Sigmoid colon (tissue), 4 donors: ENCODE results near the gene TAF10.

Source experiments
- EP300 ChIP-seq, 4 donors: sonication (generic); formaldehyde crosslinking; IDR thresholded peaks; one replicate each; pipeline ENCODE4 v1.6.1; 2017; ENCODE audit warnings: antibody characterized with exemption in 4 of 4
- POLR2A ChIP-seq, 2 donors: fragments of 450-650 bp; IDR thresholded peaks; one replicate each; pipeline ENCODE4 v1.6.1; 2016; ENCODE audit warnings: antibody characterized with exemption in 2 of 2, mild to moderate bottlenecking in 2 of 2, moderate library complexity in 2 of 2
- TF ChIP-seq, protein P1 (sequence below), 4 experiments: fragments of 450-650 bp in 3 of 4; fragments of 200-600 bp in 1 of 4; IDR thresholded peaks; one replicate each; pipeline ENCODE4 v1.5.1; 2016 to 2019; ENCODE audit warnings: antibody characterized with exemption in 4 of 4, mild to moderate bottlenecking in 3 of 4, moderate library complexity in 2 of 4

DNA sequence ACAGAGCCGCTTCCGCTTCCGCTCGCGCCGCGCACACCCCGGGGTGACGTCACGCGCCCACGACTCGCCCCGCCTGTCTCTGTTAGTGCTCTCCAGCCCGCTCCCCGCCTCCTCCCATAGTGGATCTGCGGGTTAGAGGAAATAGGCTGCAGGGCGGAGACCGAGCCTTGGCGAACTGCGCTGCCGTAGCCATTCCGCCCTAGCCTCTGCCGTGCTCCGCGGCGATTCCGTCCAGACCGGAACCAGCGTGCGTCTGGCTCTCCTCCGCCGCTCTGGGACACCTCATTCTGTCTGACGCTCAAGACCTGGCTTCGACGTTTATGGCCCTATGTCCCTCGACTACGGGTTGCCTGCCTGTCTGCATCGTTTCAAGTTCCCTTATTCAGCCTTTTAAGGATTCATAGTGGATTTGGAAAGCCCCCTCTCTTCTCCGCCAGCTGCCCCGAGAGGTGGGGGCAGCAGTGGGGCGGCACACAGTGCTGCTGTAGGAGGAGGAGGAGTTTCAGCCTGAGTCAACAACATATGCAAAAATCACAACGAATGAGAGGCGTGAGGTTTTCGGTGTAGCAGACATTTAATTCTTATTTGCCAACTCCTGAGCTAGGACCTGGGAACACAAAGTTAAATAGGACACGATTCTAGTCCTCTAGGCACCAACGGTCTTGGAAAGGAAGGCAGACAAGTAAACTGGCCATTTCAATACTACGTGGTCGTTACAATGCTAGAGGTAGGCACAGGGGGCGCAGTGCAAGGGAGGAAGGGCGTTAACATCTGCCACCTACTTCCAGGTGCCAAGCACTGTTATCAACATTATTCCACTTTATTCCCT is at the start of gene TAF10:
- TF ChIP-seq POLR2A (IDR thresholded peaks at IDR 0.05) (peak; percentile 87 to 93), EP300 (IDR thresholded peaks at IDR 0.05) (peak in 2 of 4 donors; percentile 71 to 86)
- TF ChIP-seq, protein P1, sequence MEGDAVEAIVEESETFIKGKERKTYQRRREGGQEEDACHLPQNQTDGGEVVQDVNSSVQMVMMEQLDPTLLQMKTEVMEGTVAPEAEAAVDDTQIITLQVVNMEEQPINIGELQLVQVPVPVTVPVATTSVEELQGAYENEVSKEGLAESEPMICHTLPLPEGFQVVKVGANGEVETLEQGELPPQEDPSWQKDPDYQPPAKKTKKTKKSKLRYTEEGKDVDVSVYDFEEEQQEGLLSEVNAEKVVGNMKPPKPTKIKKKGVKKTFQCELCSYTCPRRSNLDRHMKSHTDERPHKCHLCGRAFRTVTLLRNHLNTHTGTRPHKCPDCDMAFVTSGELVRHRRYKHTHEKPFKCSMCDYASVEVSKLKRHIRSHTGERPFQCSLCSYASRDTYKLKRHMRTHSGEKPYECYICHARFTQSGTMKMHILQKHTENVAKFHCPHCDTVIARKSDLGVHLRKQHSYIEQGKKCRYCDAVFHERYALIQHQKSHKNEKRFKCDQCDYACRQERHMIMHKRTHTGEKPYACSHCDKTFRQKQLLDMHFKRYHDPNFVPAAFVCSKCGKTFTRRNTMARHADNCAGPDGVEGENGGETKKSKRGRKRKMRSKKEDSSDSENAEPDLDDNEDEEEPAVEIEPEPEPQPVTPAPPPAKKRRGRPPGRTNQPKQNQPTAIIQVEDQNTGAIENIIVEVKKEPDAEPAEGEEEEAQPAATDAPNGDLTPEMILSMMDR (IDR thresholded peaks at IDR 0.05): peak in 3 of 4 experiments; percentile 41 to 69 (median 59)
